Liver (tissue), 9 donors: ENCODE data around the gene CDCA3. TPM values are rescaled to one million over a fixed set of nuclear protein-coding genes. Genes with fewer than 3 reads are reported as not detected.
"Not testable (repeated sequence)": the region's sequence is repeated elsewhere in the genome, so short reads cannot be mapped to it uniquely, and the experiment has no call there.

Experiments used
- DNase-seq: peaks from one replicate; pipeline ENCODE4 v3.0.0-alpha.2; 2017; ENCODE audit warnings: low spot score
- H3K27ac ChIP-seq, 2 donors: one replicate each; pipeline ENCODE4 v1.7.0; 2013; ENCODE audit warnings: inconsistent platforms in 2 of 2, low read length in 2 of 2, control low read depth in 1 of 2, low read depth in 1 of 2, mild to moderate bottlenecking in 1 of 2
- H3K27me3 ChIP-seq, 4 donors: one replicate each; pipeline versions ENCODE4 v1.6.1 to v1.7.0; 2013; ENCODE audit warnings: low read length in 3 of 4, inconsistent platforms in 1 of 4, mild to moderate bottlenecking in 1 of 4, moderate library complexity in 1 of 4; ENCODE audit not compliant: control insufficient read depth in 4 of 4, insufficient read depth in 4 of 4
- H3K36me3 ChIP-seq, 4 donors: one replicate each; pipeline versions ENCODE4 v1.6.1 to v1.7.0; 2013; ENCODE audit warnings: low read length in 3 of 4, mild to moderate bottlenecking in 3 of 4, low read depth in 1 of 4, moderate library complexity in 1 of 4; ENCODE audit not compliant: control insufficient read depth in 4 of 4, insufficient read depth in 3 of 4
- H3K4me1 ChIP-seq, 4 donors: one replicate each; pipeline versions ENCODE4 v1.6.1 to v1.7.0; 2013; ENCODE audit warnings: low read length in 3 of 4, mild to moderate bottlenecking in 3 of 4, moderate library complexity in 1 of 4; ENCODE audit not compliant: control insufficient read depth in 4 of 4, insufficient read depth in 4 of 4
- H3K4me3 ChIP-seq, 3 donors: one replicate each; pipeline versions ENCODE4 v1.6.1 to v1.7.0; 2013; ENCODE audit warnings: low read length in 3 of 3, control low read depth in 1 of 3, low read depth in 1 of 3, mild to moderate bottlenecking in 1 of 3
- H3K9ac ChIP-seq, 2 donors: one replicate each; pipeline ENCODE4 v1.7.0; 2013; ENCODE audit warnings: low read length in 2 of 2, mild to moderate bottlenecking in 2 of 2, moderate library complexity in 2 of 2, control low read depth in 1 of 2, low read depth in 1 of 2
- H3K9me3 ChIP-seq, 4 donors: one replicate each; pipeline versions ENCODE4 v1.6.1 to v1.7.0; 2013; ENCODE audit warnings: low read length in 3 of 4; ENCODE audit not compliant: control insufficient read depth in 4 of 4
- CTCF ChIP-seq: fragments of 150-350 bp; IDR thresholded peaks from 2 replicates; pipeline ENCODE4 v1.5.1; 2017; ENCODE audit warnings: improper control_type of control experiment, low read depth, low read length; ENCODE audit not compliant: missing input control
- EGR1 ChIP-seq, 2 donors: IDR thresholded peaks; 2 replicates each; pipeline ENCODE4 v1.6.1; 2016 to 2018; ENCODE audit warnings: antibody characterized with exemption in 2 of 2, low read depth in 2 of 2
- FOXA1 ChIP-seq: IDR thresholded peaks from 2 replicates; pipeline ENCODE4 v1.6.1; 2016; ENCODE audit warnings: antibody characterized with exemption
- GABPA ChIP-seq, 2 donors: IDR thresholded peaks in 1 of 2; conservative IDR thresholded peaks in 1 of 2; 2 replicates each; pipeline ENCODE4 v1.6.1; 2016; ENCODE audit warnings: antibody characterized with exemption in 2 of 2, mild to moderate bottlenecking in 1 of 2, moderate library complexity in 1 of 2
- HNF4A ChIP-seq, 2 donors: conservative IDR thresholded peaks; 2 replicates each; pipeline ENCODE4 v1.6.1; 2016; ENCODE audit warnings: antibody characterized with exemption in 2 of 2, mild to moderate bottlenecking in 2 of 2
- HNF4G ChIP-seq: IDR thresholded peaks from 2 replicates; pipeline ENCODE4 v1.6.1; 2016; ENCODE audit warnings: antibody characterized with exemption
- RAD21 ChIP-seq, 2 donors: IDR thresholded peaks; 2 replicates each; pipeline ENCODE4 v1.6.1; 2016; ENCODE audit warnings: antibody characterized with exemption in 2 of 2, mild to moderate bottlenecking in 2 of 2
- REST ChIP-seq: IDR thresholded peaks from 2 replicates; pipeline ENCODE4 v1.6.1; 2016; ENCODE audit warnings: antibody characterized with exemption, mild to moderate bottlenecking
- RXRA ChIP-seq, 2 donors: IDR thresholded peaks; 2 replicates each; pipeline ENCODE4 v1.6.1; 2017 to 2018; ENCODE audit warnings: antibody characterized with exemption in 2 of 2, mild to moderate bottlenecking in 1 of 2
- SP1 ChIP-seq: IDR thresholded peaks from 2 replicates; pipeline ENCODE4 v1.6.1; 2018; ENCODE audit warnings: antibody characterized with exemption, mild to moderate bottlenecking
- TAF1 ChIP-seq: conservative IDR thresholded peaks from 2 replicates; pipeline ENCODE4 v1.6.1; 2016; ENCODE audit warnings: antibody characterized with exemption, mild to moderate bottlenecking
- YY1 ChIP-seq: IDR thresholded peaks from 2 replicates; pipeline ENCODE4 v1.6.1; 2016; ENCODE audit warnings: antibody characterized with exemption, mild to moderate bottlenecking
- ZBTB33 ChIP-seq: IDR thresholded peaks from 2 replicates; pipeline ENCODE4 v1.6.1; 2016; ENCODE audit warnings: antibody characterized with exemption
- WGBS: extraction: QIAGEN DNeasy Blood & Tissue Kit; methylation state at CpG from one replicate; pipeline ENCODE4 v1.1.7; 2013; 5-methylcytosine and 5-hydroxymethylcytosine counted together
- polyA plus RNA-seq, 2 donors: library from polyadenylated mRNA; stranded (reverse) in 1 of 2; unstranded in 1 of 2; fragments of 200-250 nt in 1 of 2; fragments of >200 nt in 1 of 2; fragmentation: Nextera tagmentation in 1 of 2; extraction: Ambion mirVana in 1 of 2; gene quantifications; one replicate each; pipeline versions ENCODE4 v1.2.1 to v1.2.3, GENCODE V29; 2013 to 2015
- total RNA-seq, 2 donors: library from RNA; depleted of rRNA; stranded (reverse); fragments of >200 nt; gene quantifications; one replicate each; pipeline ENCODE4 v1.2.3, GENCODE V29; 2014
- TF ChIP-seq, protein P1 (sequence below): IDR thresholded peaks from 2 replicates; pipeline ENCODE4 v1.6.1; 2016; ENCODE audit warnings: antibody characterized with exemption
- donor health status: healthy.
- donor health status: healthy.
- donor health status: healthy.
- donor health status: healthy.
- donor health status: healthy.

The CDCA3 gene
- total and polyA plus RNA-seq, 4 donors = 0.25 to 26.0 (median 2.6) TPM

GRCh38 chr12:6890789-6891645 lies 39.9 kb upstream of the CDCA3 start:
- H3K36me3 ChIP-seq = no peaks in the 10 kb centered on the region
- peak overlapping the region; percentile 85 to 96 for H3K9ac ChIP-seq
- peak overlapping the region; percentile 91 to 95 for H3K27ac ChIP-seq
- H3K9me3 ChIP-seq = no peaks in the 10 kb centered on the region
- TF ChIP-seq, protein P1, sequence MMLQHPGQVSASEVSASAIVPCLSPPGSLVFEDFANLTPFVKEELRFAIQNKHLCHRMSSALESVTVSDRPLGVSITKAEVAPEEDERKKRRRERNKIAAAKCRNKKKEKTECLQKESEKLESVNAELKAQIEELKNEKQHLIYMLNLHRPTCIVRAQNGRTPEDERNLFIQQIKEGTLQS = no peak
- peak; percentile 53 for TF ChIP-seq SP1
- peak; percentile 85 for TF ChIP-seq CTCF
- TF ChIP-seq YY1 = peak; percentile 76
- TF ChIP-seq FOXA1 = peak; percentile 13
- TF ChIP-seq GABPA (IDR thresholded peaks at IDR 0.05 in 1 of 2, conservative IDR thresholded peaks at IDR 0.05 in 1 of 2) = peak; percentile 18 to 22
- TF ChIP-seq REST = peak; percentile 94
- TF ChIP-seq TAF1 = peak; percentile 82
- TF ChIP-seq HNF4A (conservative IDR thresholded peaks at IDR 0.05) = peak in 1 of 2 donors; percentile 47
- peak; percentile 62 for TF ChIP-seq RAD21 (IDR thresholded peaks at IDR 0.05)
- TF ChIP-seq HNF4G = no peak
- TF ChIP-seq ZBTB33 = no peak
- no peak for TF ChIP-seq RXRA (IDR thresholded peaks at IDR 0.05)
- TF ChIP-seq EGR1 (IDR thresholded peaks at IDR 0.05; ENCODE audit: low read depth in 2 of 2) = no peak
- H3K4me1 ChIP-seq = peaks cover 2 to 14% (median 8%) of the 10 kb centered on the region in 4 donors
- no peaks in the 10 kb centered on the region for H3K27me3 ChIP-seq
- 2% methylated on average over 68 of the region's 68 CpGs for WGBS
- DNase-seq = peak; percentile 99
- H3K4me3 ChIP-seq = peak overlapping the region; percentile 43 to 73 (median 68)

GRCh38 chr12:6889775-6890573 lies 38.9 kb upstream of the CDCA3 start:
- H3K9ac ChIP-seq = peak overlapping the region in 1 of 2 donors; percentile 96
- WGBS = 96% methylated on average over 21 of the region's 21 CpGs
- DNase-seq, H3K9me3 ChIP-seq, H3K27me3 ChIP-seq, H3K4me3 ChIP-seq, H3K36me3 ChIP-seq: not testable (repeated sequence)
- H3K27ac ChIP-seq = peak overlapping the region; percentile 81 to 95
- peaks cover 2 to 14% (median 8%) of the 10 kb centered on the region in 4 donors for H3K4me1 ChIP-seq
